DOHH2 (cell line): ENCODE measurements around the gene ANKRD66.

Source experiments
- H3F3A ChIP-seq: fragments of 200-600 bp; sonication (generic), shearing (Covaris generic); 2 replicates; pipeline ENCODE4 v1.6.0; 2016; ENCODE audit warnings: antibody characterized with exemption, mild to moderate bottlenecking; ENCODE audit not compliant: control insufficient read depth, insufficient read depth
- H3K27ac ChIP-seq: fragments of 200-600 bp; sonication (generic); 2 replicates; pipeline ENCODE4 v1.5.1; 2014; ENCODE audit warnings: low read depth, mild to moderate bottlenecking, low read length, moderate library complexity
- H3K27me3 ChIP-seq: fragments of 200-600 bp; sonication (generic); 2 replicates; pipeline ENCODE4 v1.6.1; 2014; ENCODE audit warnings: mild to moderate bottlenecking, low read length, mixed read lengths; ENCODE audit not compliant: control insufficient read depth
- H3K36me3 ChIP-seq: fragments of 200-600 bp; sonication (generic); 2 replicates; pipeline ENCODE4 v1.6.1; 2014; ENCODE audit warnings: mild to moderate bottlenecking, low read length, moderate library complexity, mixed read lengths; ENCODE audit not compliant: control insufficient read depth
- H3K4me1 ChIP-seq: fragments of 200-600 bp; sonication (generic); 2 replicates; pipeline ENCODE4 v1.6.1; 2014; ENCODE audit warnings: mild to moderate bottlenecking, low read length, mixed read lengths; ENCODE audit not compliant: control insufficient read depth
- H3K4me2 ChIP-seq: fragments of 200-600 bp; sonication (generic); 2 replicates; pipeline ENCODE4 v1.6.0; 2014; ENCODE audit warnings: mild to moderate bottlenecking, low read length, moderate library complexity
- H3K4me3 ChIP-seq: fragments of 200-600 bp; sonication (generic); 2 replicates; pipeline ENCODE4 v1.5.1; 2014; ENCODE audit warnings: mild to moderate bottlenecking, low read length, mixed read lengths
- H3K79me2 ChIP-seq: fragments of 200-600 bp; sonication (generic); 2 replicates; pipeline ENCODE4 v1.6.1; 2014; ENCODE audit warnings: mild to moderate bottlenecking, low read length, mixed read lengths; ENCODE audit not compliant: control insufficient read depth
- H3K9me2 ChIP-seq: fragments of 200-600 bp; sonication (generic); replicated peaks from 2 replicates; pipeline ENCODE4 v1.6.1; 2014; ENCODE audit warnings: mild to moderate bottlenecking, low read length, mixed read lengths; ENCODE audit not compliant: control insufficient read depth
- H3K9me3 ChIP-seq: fragments of 200-600 bp; sonication (generic); 2 replicates; pipeline ENCODE4 v1.6.1; 2014; ENCODE audit warnings: antibody characterized with exemption, low read length, mixed read lengths; ENCODE audit not compliant: control insufficient read depth, insufficient read depth
- H4K20me1 ChIP-seq: fragments of 200-600 bp; sonication (generic); 2 replicates; pipeline ENCODE4 v1.6.0; 2014; ENCODE audit warnings: low read depth, mild to moderate bottlenecking, antibody characterized with exemption, low read length, moderate library complexity; ENCODE audit not compliant: control insufficient read depth, insufficient read depth
- EZH2phosphoT487 ChIP-seq: fragments of 200-600 bp; sonication (generic); IDR thresholded peaks from 2 replicates; pipeline ENCODE4 v1.6.1; 2017; ENCODE audit warnings: borderline replicate concordance, mild to moderate bottlenecking, antibody characterized with exemption, low read length, moderate library complexity, mixed read lengths
- TF ChIP-seq, protein P1 (sequence below): fragments of 200-600 bp; sonication (generic); IDR thresholded peaks from one replicate; pipeline ENCODE4 v1.5.1; 2014; ENCODE audit warnings: antibody characterized with exemption, mild to moderate bottlenecking, low read depth, low read length; ENCODE audit not compliant: poor library complexity, severe bottlenecking

The ANKRD66 gene

DNA sequence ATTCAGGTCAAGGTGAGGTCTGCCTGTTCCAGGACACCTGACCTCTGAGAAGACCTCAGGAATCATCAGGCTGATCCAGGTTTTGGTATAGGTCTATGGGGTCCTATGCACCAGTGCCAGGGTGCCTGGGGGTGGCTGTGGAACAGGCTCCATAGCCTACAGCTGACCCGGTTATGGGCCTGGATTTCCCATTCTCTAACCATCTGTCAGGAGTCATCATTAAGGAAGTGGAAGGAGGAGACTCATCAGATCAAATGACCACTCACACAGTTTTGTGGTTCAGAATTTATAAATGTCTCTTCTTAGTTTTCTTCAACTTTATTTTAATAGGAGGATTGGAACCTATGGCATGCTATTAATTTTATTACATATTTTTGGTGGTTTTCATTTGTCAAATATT is 26.3 kb upstream of the ANKRD66 start:
- Histone ChIP-seq H3K27ac (no peak overlapping the region), H3K9me2 (no peaks in the 10 kb centered on the region; the same call in 1 of the 2 replicates), H3K27me3 (no peaks in the 10 kb centered on the region), H4K20me1 (no peaks in the 10 kb centered on the region), H3K4me2 (no peak overlapping the region), H3K36me3 (no peaks in the 10 kb centered on the region), H3K4me1 (no peaks in the 10 kb centered on the region), H3F3A (no peaks in the 10 kb centered on the region), H3K79me2 (no peaks in the 10 kb centered on the region), H3K9me3 (no peaks in the 10 kb centered on the region), H3K4me3 (no peak overlapping the region)
- TF ChIP-seq, protein P1, sequence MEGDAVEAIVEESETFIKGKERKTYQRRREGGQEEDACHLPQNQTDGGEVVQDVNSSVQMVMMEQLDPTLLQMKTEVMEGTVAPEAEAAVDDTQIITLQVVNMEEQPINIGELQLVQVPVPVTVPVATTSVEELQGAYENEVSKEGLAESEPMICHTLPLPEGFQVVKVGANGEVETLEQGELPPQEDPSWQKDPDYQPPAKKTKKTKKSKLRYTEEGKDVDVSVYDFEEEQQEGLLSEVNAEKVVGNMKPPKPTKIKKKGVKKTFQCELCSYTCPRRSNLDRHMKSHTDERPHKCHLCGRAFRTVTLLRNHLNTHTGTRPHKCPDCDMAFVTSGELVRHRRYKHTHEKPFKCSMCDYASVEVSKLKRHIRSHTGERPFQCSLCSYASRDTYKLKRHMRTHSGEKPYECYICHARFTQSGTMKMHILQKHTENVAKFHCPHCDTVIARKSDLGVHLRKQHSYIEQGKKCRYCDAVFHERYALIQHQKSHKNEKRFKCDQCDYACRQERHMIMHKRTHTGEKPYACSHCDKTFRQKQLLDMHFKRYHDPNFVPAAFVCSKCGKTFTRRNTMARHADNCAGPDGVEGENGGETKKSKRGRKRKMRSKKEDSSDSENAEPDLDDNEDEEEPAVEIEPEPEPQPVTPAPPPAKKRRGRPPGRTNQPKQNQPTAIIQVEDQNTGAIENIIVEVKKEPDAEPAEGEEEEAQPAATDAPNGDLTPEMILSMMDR: no peak
- TF ChIP-seq EZH2phosphoT487: no peak

DNA sequence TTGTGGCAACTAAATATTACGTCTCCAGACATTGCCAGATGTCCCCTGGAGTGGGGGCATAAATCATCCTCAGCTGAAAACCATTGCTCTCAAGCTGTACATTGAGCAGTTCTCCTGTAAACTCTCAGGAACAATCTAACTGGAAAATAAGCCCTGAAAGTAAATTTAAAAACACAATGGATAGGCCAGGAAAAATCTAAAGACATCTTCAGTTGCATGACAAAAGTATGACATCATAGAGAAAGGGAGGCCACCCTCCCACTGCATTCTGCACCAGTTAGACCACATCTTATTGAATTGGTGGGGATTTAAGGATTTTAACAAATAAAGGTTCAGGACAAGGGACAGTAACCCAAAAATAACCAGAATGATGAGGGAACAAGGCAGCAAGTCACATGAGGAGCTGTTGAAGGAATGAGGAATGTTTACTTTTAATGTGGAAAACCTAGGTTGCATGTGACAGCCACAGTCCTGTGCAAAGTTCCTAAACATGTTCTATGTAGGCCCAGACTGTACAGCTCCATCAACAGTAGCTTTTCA is 16.9 kb upstream of the ANKRD66 start:
- no peak overlapping the region for H3K4me2 ChIP-seq
- no peak for TF ChIP-seq EZH2phosphoT487
- TF ChIP-seq, protein P1: no peak
- H4K20me1 ChIP-seq: no peaks in the 10 kb centered on the region
- no peaks in the 10 kb centered on the region for H3K27me3 ChIP-seq
- no peaks in the 10 kb centered on the region for H3F3A ChIP-seq
- H3K36me3 ChIP-seq: no peaks in the 10 kb centered on the region
- no peaks in the 10 kb centered on the region for H3K9me3 ChIP-seq
- H3K79me2 ChIP-seq: no peaks in the 10 kb centered on the region
- no peak overlapping the region for H3K4me3 ChIP-seq
- no peaks in the 10 kb centered on the region for H3K4me1 ChIP-seq
- no peak overlapping the region for H3K27ac ChIP-seq
- no peaks in the 10 kb centered on the region for H3K9me2 ChIP-seq

DNA sequence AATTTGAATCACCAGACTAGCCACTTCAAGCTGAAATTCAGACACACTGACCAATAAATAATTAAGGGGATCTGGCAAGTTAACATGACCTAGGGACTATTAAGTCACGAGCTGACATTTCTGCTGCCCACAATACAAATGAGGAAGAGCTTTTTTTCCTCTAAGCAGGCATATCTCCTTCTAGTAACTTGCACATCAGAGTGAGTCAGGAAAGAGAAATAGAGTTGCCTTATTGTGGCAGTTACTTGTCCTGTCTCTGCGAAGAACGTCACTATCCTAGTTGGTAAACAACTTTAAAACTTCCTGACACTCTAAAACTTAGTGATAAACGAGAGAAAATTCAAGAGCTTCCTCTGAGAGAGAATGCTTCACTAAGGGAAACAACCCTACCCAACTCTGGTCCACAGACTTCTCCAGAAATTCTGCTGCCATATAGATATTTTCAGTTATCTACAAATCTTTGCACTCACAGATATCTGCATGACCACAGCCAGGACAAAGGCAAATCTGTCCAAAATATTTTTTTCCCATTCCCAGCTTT is 15.7 kb upstream of the ANKRD66 start:
- Histone ChIP-seq H3K9me3 (no peaks in the 10 kb centered on the region), H3K4me3 (no peak overlapping the region), H4K20me1 (no peaks in the 10 kb centered on the region), H3K27ac (no peak overlapping the region), H3K36me3 (no peaks in the 10 kb centered on the region), H3K4me1 (no peaks in the 10 kb centered on the region), H3K79me2 (no peaks in the 10 kb centered on the region), H3F3A (no peaks in the 10 kb centered on the region), H3K9me2 (no peaks in the 10 kb centered on the region), H3K27me3 (no peaks in the 10 kb centered on the region), H3K4me2 (no peak overlapping the region)
- TF ChIP-seq EZH2phosphoT487: no peak
- TF ChIP-seq, protein P1: no peak
